Activated CD8-positive, alpha-beta memory T cell treated with anti-CD3 and anti-CD28 coated beads, Interleukin-2, amount 50 U/mL, for 1 hour (primary cell): ENCODE measurements around the gene FXYD6.

ENCODE experiments used
- DNase-seq: peaks from one replicate; pipeline ENCODE4 v3.0.0-alpha.2; 2020; ENCODE audit errors: extremely low read depth

FXYD6 gene

DNA sequence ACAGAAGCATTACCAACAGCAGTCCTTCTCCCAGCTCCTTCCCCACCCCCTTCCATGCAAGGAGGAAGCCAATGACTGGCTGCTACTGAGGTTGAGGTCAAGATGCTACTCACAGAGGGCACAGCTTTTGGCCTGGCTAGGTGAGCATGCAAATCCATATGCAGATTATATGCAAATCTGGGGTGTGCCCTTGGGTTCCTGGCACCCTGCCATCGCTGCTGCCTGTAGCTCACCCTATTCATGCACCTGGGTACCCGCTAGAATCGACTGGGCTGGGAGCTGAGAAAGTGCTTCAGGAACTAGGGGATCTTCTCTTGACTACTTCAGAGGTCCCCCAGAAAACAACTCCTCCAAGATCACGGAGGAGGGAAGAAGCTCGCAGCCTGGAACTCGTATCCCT is 83.5 kb downstream of the FXYD6 start:
- no peak for DNase-seq

DNA sequence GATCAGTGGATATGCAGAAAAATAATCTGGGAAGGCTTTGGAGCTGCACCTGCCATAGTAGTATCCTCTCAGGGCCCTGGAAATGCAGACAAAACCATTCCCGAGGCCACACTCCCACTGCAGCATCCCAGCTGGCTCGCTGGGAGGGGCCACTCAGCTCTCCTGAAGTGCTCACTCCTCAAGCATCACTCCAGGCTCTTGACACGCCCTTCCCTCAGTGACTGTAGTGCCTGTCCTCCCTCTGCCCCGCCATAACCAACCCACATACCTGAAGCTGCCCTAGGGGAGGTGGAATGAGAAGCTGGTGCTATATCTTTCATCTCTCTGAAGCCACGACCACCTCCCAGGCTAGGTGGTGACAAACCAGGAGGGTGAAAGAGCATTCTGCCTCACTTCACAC is 84.2 kb downstream of the FXYD6 start:
- no peak for DNase-seq

DNA sequence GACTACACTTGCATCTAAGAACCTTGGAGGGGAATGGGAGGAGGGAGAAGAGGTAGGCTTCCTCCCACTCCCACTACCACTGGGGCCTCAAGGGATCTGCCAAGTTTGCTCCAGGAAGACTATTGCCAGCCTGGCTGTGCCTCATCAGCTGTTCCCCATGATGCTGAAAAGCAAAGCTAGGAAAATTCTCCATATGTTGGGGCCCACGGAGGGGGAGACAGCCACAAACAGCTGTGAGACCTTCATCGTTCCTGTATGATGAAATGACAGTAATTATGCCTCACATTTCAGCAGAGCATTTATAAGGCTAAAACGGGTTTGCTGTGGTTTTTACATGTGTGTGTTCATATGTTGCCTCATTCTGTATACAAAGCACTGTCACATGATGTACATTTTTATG is 86.2 kb downstream of the FXYD6 start:
- DNase-seq = no peak

DNA sequence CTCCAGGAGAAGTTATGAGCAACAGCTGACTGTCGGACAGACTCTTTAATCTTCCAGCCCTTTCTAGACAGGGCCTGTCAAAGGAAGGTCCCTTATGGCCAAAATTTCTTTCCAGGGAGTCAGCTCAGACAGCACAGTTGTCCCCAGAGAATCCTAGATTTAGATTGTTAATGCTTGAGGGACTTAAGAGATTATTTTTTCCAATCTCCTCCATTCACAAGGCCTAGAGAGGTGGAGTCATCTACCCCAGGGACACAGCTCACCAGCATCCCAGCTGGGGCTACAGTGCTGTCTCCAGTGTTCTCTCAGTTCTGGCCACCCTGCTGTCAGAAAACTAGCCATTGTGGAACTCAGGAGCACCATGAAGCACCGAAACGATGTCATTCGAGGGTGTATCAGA is 87.2 kb downstream of the FXYD6 start:
- DNase-seq = no peak
